Erythroblast (primary cell): ENCODE data around the gene KLHDC7B.

Source experiments
- GATA1 ChIP-seq: IDR thresholded peaks from 2 replicates; pipeline ENCODE4 v1.6.1; 2011; ENCODE audit warnings: low read depth, mild to moderate bottlenecking, control low read depth, low read length, moderate library complexity
- POLR2A ChIP-seq: IDR thresholded peaks from 2 replicates; pipeline ENCODE4 v1.6.1; 2011; ENCODE audit warnings: mild to moderate bottlenecking, low read length

DNA sequence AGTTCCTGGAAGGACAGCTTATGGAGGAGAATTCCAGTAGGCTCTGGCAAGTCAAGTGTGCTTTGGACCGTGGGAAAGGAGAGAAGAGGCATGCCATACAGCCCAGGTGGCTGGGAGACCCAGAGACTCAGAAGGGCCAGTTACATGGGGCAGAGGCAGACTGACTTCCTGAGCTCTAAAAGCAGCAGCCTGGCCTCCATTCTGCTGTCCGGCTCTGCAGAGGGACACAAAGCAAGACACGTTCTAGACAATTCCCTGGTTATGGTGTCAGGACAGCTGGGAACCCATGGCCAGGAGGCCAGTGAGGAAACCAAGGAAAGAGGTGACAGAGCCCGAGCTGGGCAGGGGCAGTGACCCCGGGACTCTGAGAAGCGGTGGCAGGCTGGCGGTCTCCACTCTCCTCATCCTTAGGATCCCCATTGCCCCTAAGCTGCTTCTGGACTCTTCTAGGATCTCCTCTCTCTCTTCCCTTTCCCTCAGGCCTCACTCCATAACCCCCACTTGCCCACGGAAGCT, 29.8 kb downstream of the KLHDC7B start:
- TF ChIP-seq POLR2A (no peak), GATA1 (no peak)
